Karpas-422 (cell line): ENCODE data around the gene CES1. TPM values are rescaled to one million over a fixed set of nuclear protein-coding genes. Genes with fewer than 3 reads are reported as not detected.
A peak's percentile ranks its signal among the peaks of the same experiment; 100 is the strongest.
"Not testable (repeated sequence)": the region's sequence is repeated elsewhere in the genome, so short reads cannot be mapped to it uniquely, and the experiment has no call there.

Experiments
- DNase-seq: peaks from one replicate; pipeline ENCODE4 v3.0.0-alpha.2; 2015
- H2AFZ ChIP-seq: fragments of 200-600 bp; sonication (generic); 2 replicates; pipeline ENCODE4 v1.6.1; 2014; ENCODE audit warnings: antibody characterized with exemption, low read length, mixed read lengths
- H3K27ac ChIP-seq: fragments of 200-600 bp; sonication (generic); 2 replicates; pipeline ENCODE4 v1.5.1; 2014; ENCODE audit warnings: mild to moderate bottlenecking, low read length, moderate library complexity
- H3K27me3 ChIP-seq: fragments of 200-600 bp; sonication (generic); 2 replicates; pipeline ENCODE4 v1.6.1; 2014; ENCODE audit warnings: low read length, mixed read lengths
- H3K36me3 ChIP-seq: fragments of 200-600 bp; sonication (generic); 2 replicates; pipeline ENCODE4 v1.6.1; 2014; ENCODE audit warnings: low read length, mixed read lengths; ENCODE audit not compliant: insufficient read depth
- H3K4me1 ChIP-seq: fragments of 200-600 bp; sonication (generic); 2 replicates; pipeline ENCODE4 v1.6.1; 2014; ENCODE audit warnings: mild to moderate bottlenecking, low read length, mixed read lengths
- H3K4me2 ChIP-seq: fragments of 200-600 bp; sonication (generic); 2 replicates; pipeline ENCODE4 v1.6.1; 2014; ENCODE audit warnings: low read length, low read depth, mild to moderate bottlenecking; ENCODE audit not compliant: poor library complexity, severe bottlenecking
- H3K4me3 ChIP-seq: fragments of 200-600 bp; sonication (generic); 2 replicates; pipeline ENCODE4 v1.5.1; 2014; ENCODE audit warnings: mild to moderate bottlenecking, antibody characterized with exemption, low read length, mixed read lengths
- H3K79me2 ChIP-seq: fragments of 200-600 bp; sonication (generic); 2 replicates; pipeline ENCODE4 v1.6.1; 2014; ENCODE audit warnings: mild to moderate bottlenecking, low read length, mixed read lengths
- H3K9ac ChIP-seq: fragments of 200-600 bp; sonication (generic); 2 replicates; pipeline ENCODE4 v1.6.0; 2014; ENCODE audit warnings: low read length
- H3K9me2 ChIP-seq: fragments of 200-600 bp; sonication (generic), shearing (Covaris generic); replicated peaks from 2 replicates; pipeline ENCODE4 v1.6.0; 2014; ENCODE audit warnings: mild to moderate bottlenecking, low read length, moderate library complexity; ENCODE audit not compliant: insufficient read depth
- H3K9me3 ChIP-seq: fragments of 300-700, 200-600 bp; sonication (generic); 2 replicates; pipeline ENCODE4 v1.6.1; 2014; ENCODE audit warnings: low read length, mixed read lengths
- H4K20me1 ChIP-seq: fragments of 200-600 bp; sonication (generic); 2 replicates; pipeline ENCODE4 v1.6.1; 2014; ENCODE audit warnings: mild to moderate bottlenecking, antibody characterized with exemption, low read length, low read depth; ENCODE audit not compliant: insufficient read depth
- total RNA-seq: library from RNA; depleted of rRNA; stranded (reverse); fragments of >200 nt; shearing (Covaris generic); gene quantifications from 2 replicates; pipeline ENCODE4 v1.2.3, GENCODE V29; 2014; ENCODE audit warnings: low replicate concordance

The CES1 gene
- total RNA-seq, 1 experiment from 2014 or later: not detected

DNA sequence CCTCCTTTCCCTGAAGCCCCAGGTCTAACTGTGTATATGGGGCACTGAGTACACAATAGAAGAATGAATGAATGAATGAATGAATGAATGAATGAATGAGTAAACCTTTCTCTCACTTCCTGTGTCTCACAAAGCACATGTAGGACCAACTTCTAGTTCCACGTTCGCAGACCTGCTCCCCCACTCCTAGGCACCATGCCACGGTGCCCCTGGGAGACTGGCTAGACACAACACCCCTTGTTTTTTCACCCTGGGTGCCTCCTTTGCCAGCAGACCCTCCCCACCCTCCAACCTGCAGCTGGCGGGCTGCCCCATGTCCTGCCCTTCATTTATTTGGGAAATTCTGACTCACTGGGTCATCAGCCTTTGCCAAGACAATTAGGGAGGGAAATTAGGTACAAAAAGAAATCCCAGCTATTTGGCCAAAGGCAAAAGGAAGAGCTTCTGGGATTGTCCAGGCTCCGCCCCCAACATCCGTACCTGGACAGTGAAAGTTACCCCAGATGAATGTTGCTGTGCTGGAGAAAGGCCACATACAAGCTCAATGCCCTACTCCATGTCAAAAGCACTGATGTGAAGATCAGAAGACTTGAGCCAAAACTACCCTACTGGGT, 7.7 kb downstream of the CES1 start:
- no peak overlapping the region for H2AFZ ChIP-seq
- H3K4me3 ChIP-seq: no peak overlapping the region
- no peaks in the 10 kb centered on the region for H3K79me2 ChIP-seq
- no peak overlapping the region for H3K27ac ChIP-seq
- DNase-seq: no peak
- no peak overlapping the region for H3K9ac ChIP-seq
- H3K4me1 ChIP-seq: no peaks in the 10 kb centered on the region
- no peaks in the 10 kb centered on the region for H3K36me3 ChIP-seq
- no peak overlapping the region for H3K4me2 ChIP-seq
- H3K9me2 ChIP-seq: no peaks in the 10 kb centered on the region
- H3K27me3 ChIP-seq: no peaks in the 10 kb centered on the region
- no peaks in the 10 kb centered on the region for H3K9me3 ChIP-seq
- no peaks in the 10 kb centered on the region for H4K20me1 ChIP-seq

DNA sequence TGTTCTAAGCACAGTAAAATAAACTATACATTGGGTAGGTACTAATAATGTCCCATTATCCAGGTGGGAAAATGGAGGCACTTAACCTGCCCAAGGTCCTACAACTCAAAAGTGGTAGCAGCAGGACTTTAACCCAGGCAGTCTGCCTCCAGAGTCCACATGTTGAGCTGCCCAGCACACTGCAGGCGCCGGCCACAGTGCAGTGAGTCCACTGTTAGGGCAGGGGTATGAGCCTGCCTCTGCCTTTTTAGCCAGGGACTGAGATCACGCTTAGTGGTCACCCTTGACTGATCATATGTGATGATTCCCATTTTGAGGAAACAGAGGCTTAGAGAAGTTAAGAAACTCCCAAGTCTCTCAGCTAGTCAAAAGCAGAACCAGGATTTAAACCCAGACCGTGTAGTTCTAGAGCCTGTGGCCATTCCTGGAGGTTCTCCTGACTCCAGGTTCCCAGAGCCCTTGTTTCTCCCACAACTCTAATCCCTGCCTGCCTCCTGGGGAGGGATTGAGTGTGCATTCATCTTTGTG, 8.4 kb downstream of the CES1 start:
- H3K9me3 ChIP-seq: no peaks in the 10 kb centered on the region
- no peak overlapping the region for H3K9ac ChIP-seq
- H3K4me1 ChIP-seq: no peaks in the 10 kb centered on the region
- no peak overlapping the region for H2AFZ ChIP-seq
- H4K20me1 ChIP-seq: no peaks in the 10 kb centered on the region
- no peak overlapping the region for H3K4me3 ChIP-seq
- H3K27ac ChIP-seq: no peak overlapping the region
- no peaks in the 10 kb centered on the region for H3K36me3 ChIP-seq
- H3K79me2 ChIP-seq: no peaks in the 10 kb centered on the region
- H3K9me2 ChIP-seq: no peaks in the 10 kb centered on the region
- H3K4me2 ChIP-seq: no peak overlapping the region
- DNase-seq: no peak
- no peaks in the 10 kb centered on the region for H3K27me3 ChIP-seq

DNA sequence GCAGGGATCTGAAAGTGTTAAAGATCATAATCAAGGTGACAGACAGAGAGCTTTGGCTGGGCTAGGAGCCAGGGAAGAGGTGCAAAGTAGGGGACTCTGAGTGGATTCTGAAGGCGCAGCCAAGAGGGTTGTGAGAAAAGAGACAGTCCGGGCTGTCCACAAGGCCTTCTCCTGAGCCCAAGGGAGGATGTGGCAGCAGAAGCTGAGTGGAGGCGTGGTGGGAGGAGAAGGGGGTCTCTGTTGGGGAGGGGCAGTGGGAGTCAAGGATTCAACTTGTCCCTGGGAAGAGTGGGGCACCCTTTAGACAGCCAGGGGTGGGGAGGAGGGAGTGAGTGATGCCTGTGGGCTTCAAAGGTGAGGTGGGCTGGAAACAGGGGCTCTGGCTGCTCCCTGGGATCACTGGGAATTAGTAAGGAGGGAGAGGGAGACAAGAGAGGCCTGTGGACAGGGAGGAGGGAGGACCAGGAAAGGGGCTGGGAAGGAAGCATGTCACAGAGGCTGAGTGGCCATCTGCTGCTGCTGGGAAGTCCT, 10.6 kb downstream of the CES1 start:
- Histone ChIP-seq H3K9me2 (no peaks in the 10 kb centered on the region), H3K4me1 (no peaks in the 10 kb centered on the region), H3K4me2 (no peak overlapping the region), H3K4me3 (no peak overlapping the region), H4K20me1 (no peaks in the 10 kb centered on the region), H2AFZ (no peak overlapping the region), H3K79me2 (no peaks in the 10 kb centered on the region), H3K9me3 (no peaks in the 10 kb centered on the region), H3K36me3 (no peaks in the 10 kb centered on the region), H3K27ac (no peak overlapping the region), H3K9ac (no peak overlapping the region), H3K27me3 (no peaks in the 10 kb centered on the region)
- no peak for DNase-seq

GRCh38 chr16:55821210-55821609, 11.7 kb downstream of the CES1 start:
- no peak overlapping the region for H3K4me3 ChIP-seq
- H3K79me2 ChIP-seq: no peaks in the 10 kb centered on the region
- H2AFZ ChIP-seq: no peak overlapping the region
- no peaks in the 10 kb centered on the region for H3K9me2 ChIP-seq
- no peak overlapping the region for H3K4me2 ChIP-seq
- H4K20me1 ChIP-seq: no peaks in the 10 kb centered on the region
- no peaks in the 10 kb centered on the region for H3K9me3 ChIP-seq
- no peak overlapping the region for H3K27ac ChIP-seq
- H3K27me3 ChIP-seq: no peaks in the 10 kb centered on the region
- H3K36me3 ChIP-seq: no peaks in the 10 kb centered on the region
- H3K4me1 ChIP-seq: no peaks in the 10 kb centered on the region
- peak; percentile 27 for DNase-seq
- no peak overlapping the region for H3K9ac ChIP-seq

- H3K36me3 ChIP-seq: no peaks in the 10 kb centered on the region
- H2AFZ ChIP-seq: no peak overlapping the region
- no peaks in the 10 kb centered on the region for H4K20me1 ChIP-seq
- H3K4me3 ChIP-seq: no peak overlapping the region
- H3K27me3 ChIP-seq: no peaks in the 10 kb centered on the region
- no peaks in the 10 kb centered on the region for H3K9me2 ChIP-seq
- H3K79me2 ChIP-seq: no peaks in the 10 kb centered on the region
- no peaks in the 10 kb centered on the region for H3K9me3 ChIP-seq
- no peak overlapping the region for H3K9ac ChIP-seq
- no peak overlapping the region for H3K27ac ChIP-seq
- H3K4me1 ChIP-seq: no peaks in the 10 kb centered on the region
- no peak for DNase-seq
- H3K4me2 ChIP-seq: no peak overlapping the region
Observed at GRCh38 chr16:55820615-55821014, 12.3 kb downstream of the CES1 start.

DNA sequence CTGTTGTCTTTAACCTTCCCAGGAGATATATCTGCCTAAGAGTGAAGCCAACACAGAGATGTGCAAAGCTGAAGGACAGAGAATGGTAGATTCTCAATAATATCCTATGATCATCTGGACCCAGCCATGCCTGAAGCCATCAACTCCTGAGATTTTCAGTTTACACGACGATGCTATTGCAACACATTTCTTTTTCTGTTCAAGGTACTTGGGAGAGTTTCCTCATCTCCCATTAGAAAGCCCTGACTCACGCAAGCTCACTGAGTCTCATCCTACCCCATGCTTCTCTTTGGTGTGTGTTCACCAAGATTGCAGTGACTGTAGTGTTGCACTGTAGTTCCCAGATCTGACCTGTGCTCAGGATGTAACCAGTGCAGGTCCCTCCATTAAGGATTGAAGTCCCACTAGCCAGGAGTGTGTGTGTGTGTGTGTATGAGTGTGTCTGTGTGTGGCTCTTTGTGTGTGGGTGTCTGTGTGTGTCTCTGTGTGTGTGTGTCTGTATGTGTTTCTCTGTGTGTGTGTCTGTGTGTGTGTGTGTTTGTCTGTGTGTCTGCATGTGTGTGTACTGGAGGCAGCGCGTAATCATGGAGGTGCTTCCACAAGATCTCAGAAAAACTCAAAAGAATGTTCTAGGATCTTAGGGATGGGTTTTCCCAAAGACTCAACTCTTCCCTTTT, 15.5 kb downstream of the CES1 start:
- no peaks in the 10 kb centered on the region for H3K4me1 ChIP-seq
- no peak overlapping the region for H3K4me2 ChIP-seq
- no peaks in the 10 kb centered on the region for H3K9me2 ChIP-seq
- H3K9me3 ChIP-seq: no peaks in the 10 kb centered on the region
- H3K4me3 ChIP-seq: no peak overlapping the region
- no peaks in the 10 kb centered on the region for H3K79me2 ChIP-seq
- H3K36me3 ChIP-seq: no peaks in the 10 kb centered on the region
- no peaks in the 10 kb centered on the region for H3K27me3 ChIP-seq
- no peak overlapping the region for H3K9ac ChIP-seq
- H4K20me1 ChIP-seq: no peaks in the 10 kb centered on the region
- H2AFZ ChIP-seq: no peak overlapping the region
- DNase-seq: no peak
- H3K27ac ChIP-seq: no peak overlapping the region

DNA sequence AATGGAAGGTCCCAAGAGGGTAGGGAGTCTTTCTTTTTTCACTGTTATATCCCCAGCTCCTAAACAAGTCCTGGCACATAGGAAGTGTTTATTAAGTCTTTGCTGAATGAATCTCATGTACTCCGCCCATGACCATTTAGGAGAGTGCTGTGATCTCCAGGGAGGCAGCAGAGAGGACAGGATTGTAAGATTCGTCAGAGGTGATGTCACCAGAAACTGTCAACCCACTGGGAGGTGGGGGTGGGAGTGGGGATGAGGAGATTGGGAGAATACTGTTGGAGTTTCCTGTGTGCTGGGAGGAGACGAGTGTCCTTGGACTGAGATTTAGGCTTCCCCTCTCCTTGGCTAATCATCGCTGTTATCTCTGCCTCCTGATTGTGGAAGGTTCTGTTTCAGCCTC, 16.7 kb downstream of the CES1 start:
- H4K20me1 ChIP-seq, H3K27me3 ChIP-seq, H3K79me2 ChIP-seq, H3K27ac ChIP-seq, DNase-seq, H3K4me3 ChIP-seq, H3K9ac ChIP-seq, H3K36me3 ChIP-seq, H3K4me1 ChIP-seq, H3K9me3 ChIP-seq, H3K9me2 ChIP-seq, H2AFZ ChIP-seq, H3K4me2 ChIP-seq: not testable (repeated sequence)

- no peak overlapping the region for H2AFZ ChIP-seq
- no peak overlapping the region for H3K4me3 ChIP-seq
- H3K9ac ChIP-seq: no peak overlapping the region
- DNase-seq: no peak
- no peak overlapping the region for H3K27ac ChIP-seq
- no peaks in the 10 kb centered on the region for H3K36me3 ChIP-seq
- no peaks in the 10 kb centered on the region for H3K79me2 ChIP-seq
- no peaks in the 10 kb centered on the region for H4K20me1 ChIP-seq
- no peaks in the 10 kb centered on the region for H3K27me3 ChIP-seq
- H3K4me2 ChIP-seq: no peak overlapping the region
- H3K4me1 ChIP-seq: no peaks in the 10 kb centered on the region
- no peaks in the 10 kb centered on the region for H3K9me3 ChIP-seq
- no peaks in the 10 kb centered on the region for H3K9me2 ChIP-seq
Observed at GRCh38 chr16:55815320-55815719, 17.6 kb downstream of the CES1 start.
